Measurements from ENCODE around the gene LNX1.

GRCh38 chr4:53480909-53481308 is 110.4 kb downstream of the LNX1 start:
- TF ChIP-seq CTCF (IDR thresholded peaks at IDR 0.05) (no peak), EZH2phosphoT487 (IDR thresholded peaks at IDR 0.05) (no peak), EZH2 (IDR thresholded peaks at IDR 0.05) (no peak)

Measured in neural progenitor cell (in vitro differentiated cells).